Endothelial cell of umbilical vein (primary cell): ENCODE measurements around the gene KIFC3. TPM values are rescaled to one million over a fixed set of nuclear protein-coding genes. Genes with fewer than 3 reads are reported as not detected.

Experiments used
- BruUV-seq: library from RNA; stranded (reverse); fragments of 400-500 nt; replicated peaks from 2 replicates; lab custom pipeline; 2021; lab: Mats Ljungman, UMichigan
- CTCF ChIA-PET: fragments of 300-600, 350-600 bp; sonication (Branson Sonifier 250); formaldehyde crosslinking; loops from one replicate; lab custom pipeline; 2021; ENCODE audit warnings: antibody characterized with exemption, inconsistent platforms; lab: Charles Lee
- POLR2A ChIA-PET: fragments of 300-600, 350-600 bp; sonication (Branson Sonifier 250); formaldehyde crosslinking; loops from one replicate; lab custom pipeline; 2021; ENCODE audit warnings: antibody characterized with exemption, inconsistent platforms; lab: Charles Lee
- DNase-seq: peaks from one replicate; pipeline ENCODE4 v3.0.0-alpha.2; 2011; ENCODE audit warnings: low read depth, low spot score
- FAIRE-seq: peaks from 2 replicates; lab custom pipeline; 2011; peaks lifted over from hg19 to GRCh38; lab: Jason Lieb, UNC
- H2AFZ ChIP-seq: 2 replicates; pipeline ENCODE4 v1.6.0; 2012; ENCODE audit warnings: low read depth, low read length, control low read depth, inconsistent platforms
- H3K27ac ChIP-seq: 2 replicates; pipeline ENCODE4 v1.5.1; 2011; ENCODE audit warnings: low read depth, mild to moderate bottlenecking, control low read depth, low read length, moderate library complexity; ENCODE audit not compliant: insufficient read depth
- H3K27me3 ChIP-seq, 2 experiments: 2 replicates each; pipeline versions ENCODE4 v1.6.0 to v1.6.1; 2011; ENCODE audit warnings: low read length in 2 of 2, mixed read lengths in 1 of 2; ENCODE audit not compliant: control insufficient read depth in 2 of 2, insufficient read depth in 2 of 2
- H3K36me3 ChIP-seq, 2 experiments: 2 replicates in 1 of 2; 3 replicates in 1 of 2; pipeline ENCODE4 v1.5.1; 2011; ENCODE audit warnings: low read length in 2 of 2, mild to moderate bottlenecking in 1 of 2, moderate library complexity in 1 of 2; ENCODE audit not compliant: control insufficient read depth in 2 of 2, insufficient read depth in 2 of 2; ENCODE audit errors: extremely low read depth in 1 of 2
- H3K4me1 ChIP-seq: 3 replicates; pipeline ENCODE4 v1.5.1; 2011; ENCODE audit warnings: mild to moderate bottlenecking, low read length; ENCODE audit not compliant: control insufficient read depth, insufficient read depth; ENCODE audit errors: extremely low read depth
- H3K4me2 ChIP-seq: 2 replicates; pipeline ENCODE4 v1.6.1; 2011; ENCODE audit warnings: low read length, control low read depth, mixed read lengths; ENCODE audit not compliant: insufficient read depth
- H3K4me3 ChIP-seq, 3 experiments: fragments of 200-600 bp in 1 of 3; sonication (generic), shearing (Covaris generic) in 1 of 3; replicated peaks in 1 of 3; 2 replicates each; pipeline ENCODE4 v1.5.1; 2011 to 2016; ENCODE audit warnings: control low read depth in 3 of 3, low read length in 3 of 3, mild to moderate bottlenecking in 2 of 3, inconsistent platforms in 1 of 3, low read depth in 1 of 3, moderate library complexity in 1 of 3; ENCODE audit not compliant: insufficient read depth in 1 of 3
- H3K79me2 ChIP-seq: 2 replicates; pipeline ENCODE4 v1.6.0; 2012; ENCODE audit warnings: low read length, inconsistent platforms; ENCODE audit not compliant: control insufficient read depth, insufficient read depth
- H3K9ac ChIP-seq: replicated peaks from 2 replicates; pipeline ENCODE3; 2011; ENCODE audit warnings: low read length, control low read depth; ENCODE audit not compliant: insufficient read depth; ENCODE audit errors: extremely low read depth
- H3K9me1 ChIP-seq: replicated peaks from 3 replicates; pipeline ENCODE4 v1.6.0; 2011; ENCODE audit warnings: mild to moderate bottlenecking, low read length; ENCODE audit not compliant: control insufficient read depth, insufficient read depth; ENCODE audit errors: extremely low read depth
- H3K9me3 ChIP-seq: replicated peaks from 2 replicates; pipeline ENCODE4 v1.5.1; 2012; ENCODE audit warnings: low read length, inconsistent platforms; ENCODE audit not compliant: control insufficient read depth, insufficient read depth
- H4K20me1 ChIP-seq: replicated peaks from 2 replicates; pipeline ENCODE3; 2011; ENCODE audit warnings: mild to moderate bottlenecking, low read length; ENCODE audit not compliant: control insufficient read depth, insufficient read depth; ENCODE audit errors: extremely low read depth
- CTCF ChIP-seq, 2 donors: IDR thresholded peaks; 1 replicate in 1 of 2; 2 replicates in 1 of 2; pipeline ENCODE4 v1.5.1; 2011; ENCODE audit warnings: low read length in 2 of 2, mild to moderate bottlenecking in 2 of 2, moderate library complexity in 2 of 2, control low read depth in 1 of 2, inconsistent platforms in 1 of 2, low read depth in 1 of 2; ENCODE audit not compliant: insufficient read depth in 1 of 2; ENCODE audit errors: extremely low read depth in 1 of 2
- EZH2 ChIP-seq: IDR thresholded peaks from 2 replicates; pipeline ENCODE4 v1.6.1; 2012; ENCODE audit warnings: borderline replicate concordance, low read depth, mild to moderate bottlenecking, moderate library complexity, low read length, inconsistent platforms; ENCODE audit not compliant: severe bottlenecking
- FOS ChIP-seq: IDR thresholded peaks from 2 replicates; pipeline ENCODE4 v1.6.1; 2011; ENCODE audit warnings: mild to moderate bottlenecking, low read length, moderate library complexity, borderline replicate concordance; ENCODE audit not compliant: insufficient read depth
- GATA2 ChIP-seq: IDR thresholded peaks from 2 replicates; pipeline ENCODE4 v1.7.0; 2011; ENCODE audit warnings: low read depth, mild to moderate bottlenecking, moderate library complexity, mixed read lengths, low read length; ENCODE audit not compliant: insufficient read length, insufficient read depth
- JUN ChIP-seq: IDR thresholded peaks from 2 replicates; pipeline ENCODE4 v1.6.1; 2011; ENCODE audit warnings: borderline replicate concordance, low read depth; ENCODE audit not compliant: insufficient read length, insufficient read depth
- MAX ChIP-seq: IDR thresholded peaks from 2 replicates; pipeline ENCODE4 v1.6.1; 2011; ENCODE audit not compliant: insufficient read depth, insufficient read length
- MYC ChIP-seq: IDR thresholded peaks from one replicate; pipeline ENCODE4 v1.6.1; 2011; ENCODE audit warnings: mild to moderate bottlenecking, low read depth, low read length
- POLR2A ChIP-seq: IDR thresholded peaks from 2 replicates; pipeline ENCODE4 v1.6.1; 2012; ENCODE audit warnings: low read depth, mild to moderate bottlenecking, control low read depth, low read length
- POLR2AphosphoS5 ChIP-seq: IDR thresholded peaks from 2 replicates; pipeline ENCODE4 v1.6.1; 2012; ENCODE audit warnings: low read depth, mild to moderate bottlenecking, control low read depth, low read length, moderate library complexity; ENCODE audit not compliant: insufficient read depth
- dilution Hi-C: fragments of 300-500 bp; cut with MboI; formaldehyde crosslinking; loops from one replicate; pipeline ENCODE4 v1.15.0; 2019; ENCODE audit warnings: low sequenced_read_pairs; ENCODE audit not compliant: extremely low pct_ligation_motif_present
- intact Hi-C: fragments of 100-400 bp; cut with micrococcal nuclease; formaldehyde crosslinking; loops from one replicate; pipeline ENCODE4 v1.10.0; 2022
- polyA plus RNA-seq, 4 experiments: library from polyadenylated mRNA; depleted of rRNA in 3 of 4; stranded (reverse) in 3 of 4; unstranded in 1 of 4; fragments of >200 nt; gene quantifications; 2 replicates each; pipeline versions ENCODE4 v1.2.1 to v1.2.3, GENCODE V29; 2011 to 2012; ENCODE audit warnings: missing spikeins in 1 of 4
- total RNA-seq: library from RNA; stranded (reverse); gene quantifications from 2 replicates; pipeline ENCODE4 v1.2.3, GENCODE V29; 2021

The KIFC3 gene
- total and polyA plus RNA-seq, 2 donors (not counting 3 experiments of a cell fraction or from before 2014, with no cell fraction given), result 36.3 to 62.2 TPM

- dilution Hi-C loops, result no loop called here
- FAIRE-seq, result no peak
- H3K4me2 ChIP-seq, result no peak overlapping the region
- H2AFZ ChIP-seq, result no peak overlapping the region
- TF ChIP-seq POLR2A (no peak), EZH2 (no peak), FOS (no peak)
- H3K4me1 ChIP-seq, result no peaks in the 10 kb centered on the region
- CTCF ChIA-PET, result interaction anchor here (1.5 kb wide), 1 partner anchor 16 kb away, joined by 3 read pairs; no protein-coding TSS in a partner anchor
- no TSS peak for BruUV-seq
- H3K9me1 ChIP-seq, result no peaks in the 10 kb centered on the region
- no peak overlapping the region for H3K4me3 ChIP-seq
- H3K27ac ChIP-seq, result no peak overlapping the region
- intact Hi-C loops, result no loop called here
- H3K9me3 ChIP-seq, result no peaks in the 10 kb centered on the region
- no peak for DNase-seq
- no peaks in the 10 kb centered on the region for H3K79me2 ChIP-seq
- POLR2A ChIA-PET, result no interaction called here
- no peaks in the 10 kb centered on the region for H4K20me1 ChIP-seq
- no peaks in the 10 kb centered on the region for H3K27me3 ChIP-seq
- H3K36me3 ChIP-seq, result peaks cover 0 to 4% of the 10 kb centered on the region in 2 experiments
- H3K9ac ChIP-seq, result no peak overlapping the region
These were observed 58.2 kb downstream of the KIFC3 start for GRCh38 chr16:57743886-57744641.

GRCh38 chr16:57743458-57743857 lies 58.8 kb downstream of the KIFC3 start:
- no peak overlapping the region for H3K27ac ChIP-seq
- H3K4me1 ChIP-seq, result no peaks in the 10 kb centered on the region
- intact Hi-C loops (no loop called here), dilution Hi-C loops (no loop called here)
- DNase-seq (no peak), FAIRE-seq (no peak)
- H3K27me3 ChIP-seq, result no peaks in the 10 kb centered on the region
- H3K9me1 ChIP-seq, result no peaks in the 10 kb centered on the region
- no peaks in the 10 kb centered on the region for H3K9me3 ChIP-seq
- H3K4me3 ChIP-seq, result no peak overlapping the region
- no peak for TF ChIP-seq CTCF (IDR thresholded peaks at IDR 0.05; ENCODE audit: extremely low read depth in 1 of 2, insufficient read depth in 1 of 2, low read depth in 1 of 2, low read length in 2 of 2)
- no peak for TF ChIP-seq EZH2
- TF ChIP-seq POLR2A, result no peak
- TF ChIP-seq MAX, result no peak
- no peak for TF ChIP-seq FOS
- TF ChIP-seq GATA2, result no peak
- TF ChIP-seq JUN, result no peak
- TF ChIP-seq POLR2AphosphoS5, result no peak
- no peak for TF ChIP-seq MYC
- no peak overlapping the region for H3K9ac ChIP-seq
- POLR2A ChIA-PET, result no interaction called here
- peaks cover 0 to 6% of the 10 kb centered on the region in 2 experiments for H3K36me3 ChIP-seq
- BruUV-seq, result no TSS peak
- no peak overlapping the region for H3K4me2 ChIP-seq
- no peaks in the 10 kb centered on the region for H3K79me2 ChIP-seq
- H2AFZ ChIP-seq, result no peak overlapping the region
- CTCF ChIA-PET, result no interaction called here
- no peaks in the 10 kb centered on the region for H4K20me1 ChIP-seq
